Effector memory CD4-positive, alpha-beta T cell (primary cell): Measurements from ENCODE around the gene STX8.
"Not testable (repeated sequence)": the region's sequence is repeated elsewhere in the genome, so short reads cannot be mapped to it uniquely, and the experiment has no call there.

ENCODE experiments used
- DNase-seq, 3 donors: peaks; one replicate each; pipeline ENCODE4 v3.0.0-alpha.2; 2020
- H3K27ac ChIP-seq: 2 replicates; pipeline ENCODE4 v1.7.0; 2013; ENCODE audit warnings: mild to moderate bottlenecking, low read length, moderate library complexity; ENCODE audit not compliant: insufficient read depth, poor library complexity, severe bottlenecking
- H3K27me3 ChIP-seq: replicated peaks from 2 replicates; pipeline ENCODE4 v1.7.0; 2013; ENCODE audit warnings: mild to moderate bottlenecking, low read length; ENCODE audit not compliant: insufficient read depth, control insufficient read depth, poor library complexity, severe bottlenecking
- H3K36me3 ChIP-seq: 2 replicates; pipeline ENCODE4 v1.7.0; 2013; ENCODE audit warnings: mild to moderate bottlenecking, low read length, moderate library complexity; ENCODE audit not compliant: control insufficient read depth, insufficient read depth
- H3K4me1 ChIP-seq: 2 replicates; pipeline ENCODE4 v1.7.0; 2013; ENCODE audit warnings: low read length, mild to moderate bottlenecking; ENCODE audit not compliant: control insufficient read depth, insufficient read depth, poor library complexity, severe bottlenecking
- H3K4me3 ChIP-seq: 2 replicates; pipeline ENCODE4 v1.7.0; 2013; ENCODE audit warnings: low read length, low read depth, mild to moderate bottlenecking; ENCODE audit not compliant: insufficient read depth, poor library complexity, severe bottlenecking
- H3K9me3 ChIP-seq: 2 replicates; pipeline ENCODE4 v1.7.0; 2013; ENCODE audit warnings: mild to moderate bottlenecking, low read length, moderate library complexity; ENCODE audit not compliant: control insufficient read depth

STX8 gene

GRCh38 chr17:9594065-9594464 is 18.4 kb upstream of the STX8 start:
- Histone ChIP-seq H3K36me3 (no peaks in the 10 kb centered on the region), H3K4me3 (no peak overlapping the region), H3K27ac (no peak overlapping the region), H3K27me3 (no peaks in the 10 kb centered on the region), H3K4me1 (no peaks in the 10 kb centered on the region), H3K9me3 (no peaks in the 10 kb centered on the region)
- DNase-seq, result no peak

DNA sequence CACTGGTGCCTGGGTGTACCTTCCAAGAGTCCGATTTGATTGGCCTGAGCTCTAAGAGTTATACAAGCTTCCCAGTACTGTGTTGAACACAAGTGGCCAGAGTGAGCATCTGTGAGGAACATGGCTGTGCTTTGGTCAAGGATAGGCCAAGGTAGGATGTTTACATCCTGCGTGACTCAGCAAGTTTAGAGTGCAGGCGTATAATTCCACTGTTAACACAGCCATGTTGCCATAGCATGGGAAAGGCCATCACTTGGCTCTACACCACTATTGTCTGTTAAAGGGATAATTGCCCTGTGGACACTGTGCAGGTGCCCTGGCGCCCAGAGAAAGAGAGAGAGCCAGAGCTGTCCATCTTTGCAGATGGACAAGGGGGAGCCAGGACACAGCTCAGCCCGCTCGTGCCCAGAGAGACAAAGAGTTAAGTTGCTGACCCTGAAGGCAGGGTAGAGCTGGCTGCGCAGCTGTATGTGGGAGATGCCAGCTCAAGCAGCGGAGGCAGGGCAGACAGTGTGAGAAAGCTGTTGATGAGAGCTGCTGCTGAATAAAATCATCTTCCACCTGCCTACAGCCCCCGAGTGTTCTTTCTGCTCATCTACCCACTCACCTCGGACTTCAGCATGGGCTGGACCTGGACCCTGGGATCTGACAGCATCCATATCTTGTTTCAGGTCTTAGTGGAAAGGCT is 12.5 kb upstream of the STX8 start:
- H3K4me1 ChIP-seq, result no peaks in the 10 kb centered on the region
- no peak for DNase-seq

DNA sequence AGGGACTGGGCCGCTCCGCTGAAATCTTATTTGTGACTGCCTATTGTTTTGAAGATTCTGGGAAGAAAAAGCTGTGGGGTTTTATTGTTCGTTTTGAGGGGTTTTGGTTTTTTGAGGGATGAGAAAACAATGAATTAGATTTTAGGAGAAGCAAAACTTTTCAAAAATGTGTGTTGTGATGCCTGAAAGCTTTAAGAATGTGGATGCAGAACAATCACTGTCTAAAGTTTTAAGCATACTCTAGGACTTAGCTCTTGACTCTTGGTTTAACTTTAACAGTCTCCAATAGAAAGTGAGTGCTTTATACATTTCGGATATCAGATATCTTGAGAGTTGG is 1.7 kb upstream of the STX8 start:
- H3K27me3 ChIP-seq, result no peaks in the 10 kb centered on the region

More for the DNA sequence above, 12.5 kb upstream of the STX8 start:
- Histone ChIP-seq H3K4me3 (no peak overlapping the region), H3K36me3 (no peaks in the 10 kb centered on the region), H3K27me3 (no peaks in the 10 kb centered on the region), H3K9me3 (no peaks in the 10 kb centered on the region), H3K27ac (no peak overlapping the region)

DNA sequence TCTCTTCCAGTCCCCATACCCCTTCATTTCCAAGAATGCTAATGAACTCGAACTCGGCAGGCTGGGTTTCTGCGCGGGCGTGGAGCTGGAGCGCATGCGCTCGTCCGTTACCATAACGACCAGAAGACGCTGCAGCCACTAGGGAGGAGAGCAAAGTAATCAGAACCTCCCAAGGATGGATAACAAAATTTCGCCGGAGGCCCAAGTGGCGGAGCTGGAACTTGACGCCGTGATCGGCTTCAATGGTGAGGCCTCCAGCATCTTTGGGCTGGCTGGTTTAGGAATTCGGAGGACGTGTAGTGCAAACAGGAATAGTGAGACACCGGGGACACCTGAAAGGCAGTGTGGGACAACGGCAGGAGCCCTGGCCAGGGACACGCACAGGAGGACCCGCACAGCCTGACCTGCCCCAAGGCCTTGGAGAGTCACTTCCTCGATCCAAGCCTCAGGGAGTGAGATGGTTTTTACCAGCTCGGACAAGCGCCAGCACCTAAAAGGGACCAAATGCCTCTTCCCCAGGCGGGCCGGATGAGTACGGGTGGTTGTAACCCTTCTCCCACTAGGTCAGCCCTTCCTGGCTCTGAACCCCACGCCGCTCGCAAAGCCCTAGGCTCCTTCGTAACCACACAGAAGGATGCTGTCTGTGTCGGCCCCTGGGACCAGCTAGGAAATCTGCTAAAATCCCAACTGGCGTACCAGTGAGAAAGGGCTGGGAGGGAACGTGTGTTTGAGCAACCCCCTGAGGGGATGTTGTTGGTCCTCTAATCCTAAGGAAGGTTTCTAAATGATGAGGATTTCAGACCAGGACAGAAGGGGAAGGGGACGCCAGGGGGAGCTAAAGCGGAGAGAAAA is 1.1 kb upstream of the STX8 start, which contains the start of gene CFAP52:
CFAP52 (plus strand) TSS at position 122 of the 852 bp plus-strand sequence; CDS start at position 176, 54 bp downstream.
- H3K4me3 ChIP-seq, result peak within 1 kb of the TSS; percentile 79

More for the DNA sequence above, 1.7 kb upstream of the STX8 start:
- no peaks in the 10 kb centered on the region for H3K36me3 ChIP-seq
- no peaks in the 10 kb centered on the region for H3K9me3 ChIP-seq
- peak overlapping the region; percentile 79 for H3K4me3 ChIP-seq
- H3K4me1 ChIP-seq, result peaks cover 13% of the 10 kb centered on the region
- DNase-seq, result no peak
- no peak overlapping the region for H3K27ac ChIP-seq

GRCh38 chr17:9571201-9571600 is 4.4 kb downstream of the STX8 start:
- no peak overlapping the region for H3K4me3 ChIP-seq
- H3K27ac ChIP-seq, result no peak overlapping the region
- no peaks in the 10 kb centered on the region for H3K9me3 ChIP-seq
- H3K4me1 ChIP-seq, result peaks cover 5% of the 10 kb centered on the region
- H3K27me3 ChIP-seq, result no peaks in the 10 kb centered on the region
- DNase-seq, result no peak
- no peaks in the 10 kb centered on the region for H3K36me3 ChIP-seq

More for the DNA sequence above, 1.1 kb upstream of the STX8 start, which contains the start of gene CFAP52:
- no peaks in the 10 kb centered on the region for H3K27me3 ChIP-seq
- H3K9me3 ChIP-seq, result no peaks in the 10 kb centered on the region
- DNase-seq, result peak; percentile 48 to 56 (median 55)
- peaks cover 13% of the 10 kb centered on the region for H3K4me1 ChIP-seq
- H3K27ac ChIP-seq, result peak within 1 kb of the TSS; percentile 40
- no peaks in the 10 kb centered on the region for H3K36me3 ChIP-seq

DNA sequence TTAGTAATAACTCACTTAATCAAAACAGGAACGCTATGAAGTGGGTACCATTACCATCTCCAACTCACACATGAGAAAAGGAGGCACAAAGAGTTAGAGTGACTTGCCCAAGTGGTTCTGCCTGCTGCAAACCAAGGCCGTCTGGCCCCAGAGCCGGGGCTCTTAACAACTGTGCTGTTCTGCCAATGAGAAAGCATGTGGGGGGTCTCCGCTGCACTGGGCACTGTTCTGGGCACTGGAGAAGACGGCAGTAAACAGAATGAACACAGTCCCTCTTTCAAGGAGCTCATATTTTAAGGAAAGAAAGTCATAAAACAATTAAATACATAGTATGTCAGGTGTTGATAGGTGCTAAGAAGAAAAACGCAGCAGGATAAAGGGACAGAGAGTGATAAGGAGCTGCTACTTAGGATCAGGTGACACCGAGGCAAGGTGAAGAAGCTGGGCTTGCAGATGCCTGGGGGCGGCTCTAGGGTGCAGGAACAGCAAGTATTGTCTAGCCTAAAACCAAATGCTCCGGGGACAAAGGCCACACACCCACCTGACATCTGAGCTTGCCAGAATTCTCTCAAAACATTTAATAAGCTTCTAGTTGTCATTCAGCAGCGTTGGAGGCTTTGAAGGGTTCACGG is 6.5 kb downstream of the STX8 start:
- Histone ChIP-seq H3K4me3 (no peak overlapping the region), H3K9me3 (no peaks in the 10 kb centered on the region), H3K27me3 (no peaks in the 10 kb centered on the region), H3K27ac (no peak overlapping the region), H3K36me3 (no peaks in the 10 kb centered on the region), H3K4me1 (peaks cover 4% of the 10 kb centered on the region)
- no peak for DNase-seq

DNA sequence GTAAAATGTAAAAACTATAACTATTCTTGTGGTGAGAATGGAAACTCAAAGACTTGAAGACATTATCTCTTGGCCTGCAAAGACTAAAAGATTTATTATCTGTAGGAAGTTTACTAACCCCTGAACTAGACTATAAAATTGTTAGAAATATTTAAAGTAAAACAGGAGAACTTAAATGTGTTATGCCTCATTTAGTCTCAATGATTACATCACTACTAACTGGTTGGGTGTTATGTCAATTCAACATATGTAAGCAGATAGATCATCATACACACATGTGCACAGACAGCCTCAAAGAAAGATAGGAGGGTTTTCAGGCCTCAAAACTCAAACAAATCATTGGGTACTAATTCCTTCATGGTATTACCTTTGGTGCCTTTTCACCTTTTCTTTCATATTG is 7.6 kb downstream of the STX8 start:
- H3K27me3 ChIP-seq, result no peaks in the 10 kb centered on the region
- no peak overlapping the region for H3K27ac ChIP-seq
- no peak for DNase-seq
- no peaks in the 10 kb centered on the region for H3K9me3 ChIP-seq
- H3K36me3 ChIP-seq, result no peaks in the 10 kb centered on the region
- H3K4me1 ChIP-seq, result peaks cover 4% of the 10 kb centered on the region
- H3K4me3 ChIP-seq, result no peak overlapping the region

DNA sequence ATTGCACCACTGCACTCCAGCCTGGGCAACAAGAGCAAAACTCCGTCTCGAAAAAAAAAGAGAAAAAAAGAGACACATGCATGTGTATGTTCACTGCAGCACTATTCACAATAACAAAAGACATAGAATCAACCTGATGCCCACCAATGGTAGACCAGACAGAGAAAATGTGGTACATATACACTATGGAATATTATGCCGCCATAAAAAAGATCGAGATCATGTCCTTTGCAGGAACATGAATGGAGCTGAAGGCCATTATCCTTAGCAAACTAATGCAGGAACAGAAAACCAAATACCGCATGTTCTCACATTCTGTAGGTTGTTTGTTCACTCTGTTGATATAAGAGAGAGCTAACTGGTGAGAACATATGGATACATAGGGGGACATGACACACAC is 8.9 kb downstream of the STX8 start:
- H3K27ac ChIP-seq, H3K4me1 ChIP-seq, DNase-seq, H3K27me3 ChIP-seq, H3K4me3 ChIP-seq, H3K9me3 ChIP-seq, H3K36me3 ChIP-seq: not testable (repeated sequence)

DNA sequence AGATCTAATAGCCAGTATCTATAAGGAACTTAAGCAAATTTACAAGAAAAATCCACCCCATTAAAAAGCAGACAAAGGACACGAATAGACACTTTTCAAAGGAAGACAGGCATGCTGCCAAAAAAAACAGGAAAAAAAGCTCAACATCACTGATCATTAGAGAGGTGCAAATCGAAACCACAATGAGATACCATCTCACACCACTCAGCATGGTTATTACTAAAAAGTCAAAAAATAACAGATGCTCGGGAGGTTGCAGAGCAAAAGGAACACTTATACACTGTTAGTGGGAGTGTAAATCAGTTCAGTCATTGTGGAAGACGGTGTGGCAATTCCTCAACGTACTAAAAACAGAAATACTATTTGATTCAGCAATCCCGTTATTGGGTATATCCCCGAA is 9.6 kb downstream of the STX8 start:
- Histone ChIP-seq H3K27ac (no peak overlapping the region), H3K9me3 (no peaks in the 10 kb centered on the region), H3K36me3 (no peaks in the 10 kb centered on the region), H3K4me1 (peaks cover 4% of the 10 kb centered on the region), H3K4me3 (peak overlapping the region; percentile 23), H3K27me3 (no peaks in the 10 kb centered on the region)
- DNase-seq, result no peak

DNA sequence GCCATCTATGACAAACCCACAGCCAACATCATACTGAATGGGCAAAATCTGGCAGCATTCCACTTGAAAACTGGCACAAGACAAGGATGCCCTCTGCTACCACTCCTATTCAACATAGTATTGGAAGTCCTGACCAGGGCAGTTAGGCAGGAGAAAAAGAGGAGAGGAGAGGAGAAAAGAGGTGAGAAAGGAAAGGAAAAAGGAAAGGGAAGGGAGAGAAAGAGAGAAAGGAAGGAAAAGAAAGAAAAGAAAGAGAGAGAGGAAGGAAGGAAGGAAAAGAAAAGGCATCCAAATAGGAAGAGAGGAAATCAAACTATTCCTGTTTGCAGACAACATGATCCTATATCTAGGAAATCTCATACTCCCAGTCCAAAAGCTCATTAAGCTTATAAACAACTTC is 11.5 kb downstream of the STX8 start:
- DNase-seq, result no peak
- H3K4me3 ChIP-seq, result no peak overlapping the region
- no peaks in the 10 kb centered on the region for H3K9me3 ChIP-seq
- no peaks in the 10 kb centered on the region for H3K36me3 ChIP-seq
- H3K27me3 ChIP-seq, result no peaks in the 10 kb centered on the region
- H3K27ac ChIP-seq, result no peak overlapping the region
- H3K4me1 ChIP-seq, result peaks cover 4% of the 10 kb centered on the region
